PFSK-1 (cell line): ENCODE results near the gene HELLS.

Experiments
- POLR2AphosphoS5 ChIP-seq: IDR thresholded peaks from 2 replicates; pipeline ENCODE4 v1.6.1; 2012; ENCODE audit warnings: low read depth, mild to moderate bottlenecking, control low read depth, low read length, moderate library complexity
- TAF1 ChIP-seq: IDR thresholded peaks from 2 replicates; pipeline ENCODE4 v1.6.1; 2012; ENCODE audit warnings: low read length, control low read depth, borderline replicate concordance; ENCODE audit not compliant: insufficient read depth

DNA sequence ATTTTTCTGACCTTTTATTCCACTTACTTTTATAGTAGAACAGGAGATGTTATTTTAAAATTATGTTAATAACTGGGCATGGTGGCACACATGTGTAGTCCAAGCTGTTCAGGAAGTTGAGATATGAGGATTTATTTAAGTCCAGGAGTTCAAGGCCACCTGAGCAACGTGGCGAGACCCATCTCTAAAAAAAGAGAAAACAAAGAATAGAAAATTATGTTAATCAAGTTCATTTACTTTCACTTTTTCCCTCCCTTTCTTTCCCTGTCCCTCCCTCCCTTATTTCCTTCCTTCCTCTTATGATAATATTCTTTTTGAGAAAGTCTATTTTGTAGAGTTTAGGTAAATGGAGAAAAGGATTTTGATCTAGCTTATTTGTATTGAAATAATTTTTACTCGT, 48.9 kb upstream of the HELLS start:
- TF ChIP-seq TAF1 (no peak), POLR2AphosphoS5 (no peak)
